Right cardiac atrium (tissue), 5 donors: ENCODE measurements around the gene GPR108. TPM values are rescaled to one million over a fixed set of nuclear protein-coding genes. Genes with fewer than 3 reads are reported as not detected.

Experiments used
- ATAC-seq, 2 donors: fragments of 200-7000 bp; cut with Tn5 transposase; one replicate each; pipeline versions ENCODE4 v1.8.0 to v1.9.1; 2020; ENCODE audit warnings: moderate library complexity in 2 of 2, mild to moderate bottlenecking in 1 of 2
- DNase-seq, 3 donors: peaks; one replicate each; pipeline ENCODE4 v3.0.0-alpha.2; 2020
- H3K27ac ChIP-seq: one replicate; pipeline ENCODE4 v1.5.1; 2013; ENCODE audit warnings: mild to moderate bottlenecking, low read length, control low read depth, moderate library complexity
- H3K27me3 ChIP-seq: one replicate; pipeline ENCODE4 v1.6.1; 2013; ENCODE audit not compliant: control insufficient read depth, insufficient read depth
- H3K4me1 ChIP-seq: one replicate; pipeline ENCODE4 v1.6.1; 2013; ENCODE audit warnings: low read length; ENCODE audit not compliant: control insufficient read depth, insufficient read depth
- H3K4me3 ChIP-seq: one replicate; pipeline ENCODE4 v1.5.1; 2013; ENCODE audit warnings: low read length, control low read depth
- H3K9me3 ChIP-seq: one replicate; pipeline ENCODE4 v1.6.1; 2013; ENCODE audit warnings: low read length; ENCODE audit not compliant: control insufficient read depth
- WGBS: extraction: QIAGEN DNeasy Blood & Tissue Kit; methylation state at CpG from one replicate; pipeline ENCODE4 v1.1.7; 2013; 5-methylcytosine and 5-hydroxymethylcytosine counted together
- intact Hi-C, 4 donors: fragments of 100-400 bp; cut with DNase I; formaldehyde crosslinking; loops; one replicate each; pipeline versions ENCODE4 v1.11.0 to v1.14.0; 2022 to 2023
- polyA plus RNA-seq: library from polyadenylated mRNA; stranded (reverse); fragments of 200-250 nt; gene quantifications from one replicate; pipeline ENCODE4 v1.2.3, GENCODE V29; 2013
- total RNA-seq, 4 donors: library from RNA; stranded (reverse); fragmentation: NEBNext Ultra II Directional; extraction: Animal tissue kit (Norgen Biotek cat#: 25700); gene quantifications; one replicate each; pipeline ENCODE4 v1.2.1, GENCODE V29; 2021
- donor health status: healthy with polysubstance abuse.
- donor health status: DM: no; HTN: yes; CAD: no.
- donor health status: DM: no; HTN: no; CAD: no.
- donor health status: DM: no; HTN: yes; CAD: no; lungs with severe emphysema.
- donor health status: DM: yes; HTN: yes; CAD: no.

The GPR108 gene
- total and polyA plus RNA-seq, 5 donors: 28.2 to 38.4 (median 35.8) TPM

- ATAC-seq: peak; percentile 10 to 40
- peak; percentile 54 to 73 (median 64) for DNase-seq
- WGBS: 74% methylated on average over 21 of the region's 21 CpGs
- Histone ChIP-seq H3K4me1 (no peaks in the 10 kb centered on the region), H3K27ac (no peak overlapping the region), H3K4me3 (peak overlapping the region; percentile 3), H3K27me3 (no peaks in the 10 kb centered on the region), H3K9me3 (no peaks in the 10 kb centered on the region)
- intact Hi-C loops: no loop called here
Measured at GRCh38 chr19:6718741-6719539, 18.4 kb downstream of the GPR108 start.

GRCh38 chr19:6718111-6718740 lies 19.2 kb downstream of the GPR108 start:
- no peak overlapping the region for H3K27ac ChIP-seq
- H3K9me3 ChIP-seq: no peaks in the 10 kb centered on the region
- H3K27me3 ChIP-seq: no peaks in the 10 kb centered on the region
- WGBS: 66% methylated on average over 23 of the region's 23 CpGs
- ATAC-seq (no peak), DNase-seq (peak in 2 of 3 donors; percentile 58 to 60)
- H3K4me1 ChIP-seq: no peaks in the 10 kb centered on the region
- intact Hi-C loops: no loop called here
- H3K4me3 ChIP-seq: no peak overlapping the region

DNA sequence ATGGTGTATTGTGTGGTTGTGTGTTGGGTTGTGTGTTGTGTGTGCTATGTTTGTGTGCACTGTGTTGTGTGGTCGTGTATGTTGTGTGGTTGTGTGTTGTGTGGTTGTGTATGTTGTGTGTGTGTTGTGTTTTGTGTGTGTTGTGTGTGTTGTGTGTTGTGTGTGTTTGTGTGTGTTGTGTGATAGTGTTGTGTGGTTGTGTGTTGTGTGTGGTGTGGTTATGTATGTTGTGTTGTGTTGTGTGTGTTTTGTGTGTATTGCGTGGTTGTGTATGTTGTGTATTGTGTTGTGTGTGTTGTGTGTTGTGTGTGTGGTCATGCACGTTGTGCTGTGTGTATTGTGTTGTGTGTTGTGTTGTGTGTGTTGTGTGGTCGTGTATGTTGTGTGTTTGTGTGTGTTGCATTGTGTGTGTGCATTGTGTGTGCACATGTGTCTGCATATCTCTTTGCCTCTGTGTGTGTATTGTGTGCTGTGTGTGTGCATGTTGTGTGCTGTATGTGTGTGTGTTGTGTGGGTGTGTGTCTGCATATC lies 19.9 kb downstream of the GPR108 start:
- 83% methylated on average over 4 of the region's 4 CpGs for WGBS
- no peaks in the 10 kb centered on the region for H3K9me3 ChIP-seq
- intact Hi-C loops: no loop called here
- H3K4me3 ChIP-seq: no peak overlapping the region
- H3K4me1 ChIP-seq: no peaks in the 10 kb centered on the region
- no peak for ATAC-seq
- no peak for DNase-seq
- H3K27ac ChIP-seq: no peak overlapping the region
- H3K27me3 ChIP-seq: no peaks in the 10 kb centered on the region

DNA sequence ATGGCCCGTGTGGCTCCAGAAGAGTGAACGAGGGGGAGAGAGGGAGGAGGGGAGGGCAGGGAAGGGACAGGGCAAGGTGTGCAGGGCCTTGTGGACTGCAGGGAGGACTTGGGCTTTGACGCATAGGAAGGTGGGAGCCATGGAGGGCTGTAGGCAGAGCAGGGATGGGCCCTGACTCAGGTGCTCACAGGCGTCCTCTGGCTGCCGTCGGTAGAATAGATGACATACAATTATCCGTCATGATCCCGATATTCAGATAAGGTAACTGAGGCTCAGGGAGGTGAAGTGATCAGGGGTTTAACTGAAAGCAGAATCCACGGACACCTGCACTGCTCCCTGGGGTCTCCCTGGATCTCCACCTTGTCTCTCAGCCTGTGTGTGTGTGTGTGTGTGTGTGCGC lies 20.3 kb downstream of the GPR108 start:
- Histone ChIP-seq H3K4me1 (no peaks in the 10 kb centered on the region), H3K27ac (no peak overlapping the region), H3K27me3 (no peaks in the 10 kb centered on the region), H3K4me3 (no peak overlapping the region), H3K9me3 (no peaks in the 10 kb centered on the region)
- WGBS: 76% methylated on average over 10 of the region's 10 CpGs
- intact Hi-C loops: no loop called here
- ATAC-seq: no peak
- peak in 2 of 3 donors; percentile 26 to 31 for DNase-seq

- DNase-seq (no peak), ATAC-seq (no peak)
- Histone ChIP-seq H3K9me3 (no peaks in the 10 kb centered on the region), H3K4me3 (no peak overlapping the region), H3K27me3 (no peaks in the 10 kb centered on the region), H3K4me1 (no peaks in the 10 kb centered on the region), H3K27ac (no peak overlapping the region)
- intact Hi-C loops: no loop called here
- WGBS: 62% methylated on average over 6 of the region's 6 CpGs
Measured at GRCh38 chr19:6716610-6716970, 20.8 kb downstream of the GPR108 start.

- Histone ChIP-seq H3K27ac (no peak overlapping the region), H3K4me3 (no peak overlapping the region), H3K9me3 (no peaks in the 10 kb centered on the region), H3K4me1 (no peaks in the 10 kb centered on the region), H3K27me3 (no peaks in the 10 kb centered on the region)
- intact Hi-C loops: no loop called here
- peak in 1 of 3 donors; percentile 8 for DNase-seq
- no peak for ATAC-seq
- 88% methylated on average over 11 of the region's 11 CpGs for WGBS
Measured at GRCh38 chr19:6714749-6715555, 22.4 kb downstream of the GPR108 start.

GRCh38 chr19:6713773-6714692 lies 23.3 kb downstream of the GPR108 start:
- intact Hi-C loops: no loop called here
- DNase-seq: peak in 2 of 3 donors; percentile 25 to 38
- H3K4me1 ChIP-seq: no peaks in the 10 kb centered on the region
- 66% methylated on average over 24 of the region's 24 CpGs for WGBS
- no peak overlapping the region for H3K27ac ChIP-seq
- H3K4me3 ChIP-seq: no peak overlapping the region
- ATAC-seq: no peak
- no peaks in the 10 kb centered on the region for H3K27me3 ChIP-seq
- H3K9me3 ChIP-seq: no peaks in the 10 kb centered on the region

DNA sequence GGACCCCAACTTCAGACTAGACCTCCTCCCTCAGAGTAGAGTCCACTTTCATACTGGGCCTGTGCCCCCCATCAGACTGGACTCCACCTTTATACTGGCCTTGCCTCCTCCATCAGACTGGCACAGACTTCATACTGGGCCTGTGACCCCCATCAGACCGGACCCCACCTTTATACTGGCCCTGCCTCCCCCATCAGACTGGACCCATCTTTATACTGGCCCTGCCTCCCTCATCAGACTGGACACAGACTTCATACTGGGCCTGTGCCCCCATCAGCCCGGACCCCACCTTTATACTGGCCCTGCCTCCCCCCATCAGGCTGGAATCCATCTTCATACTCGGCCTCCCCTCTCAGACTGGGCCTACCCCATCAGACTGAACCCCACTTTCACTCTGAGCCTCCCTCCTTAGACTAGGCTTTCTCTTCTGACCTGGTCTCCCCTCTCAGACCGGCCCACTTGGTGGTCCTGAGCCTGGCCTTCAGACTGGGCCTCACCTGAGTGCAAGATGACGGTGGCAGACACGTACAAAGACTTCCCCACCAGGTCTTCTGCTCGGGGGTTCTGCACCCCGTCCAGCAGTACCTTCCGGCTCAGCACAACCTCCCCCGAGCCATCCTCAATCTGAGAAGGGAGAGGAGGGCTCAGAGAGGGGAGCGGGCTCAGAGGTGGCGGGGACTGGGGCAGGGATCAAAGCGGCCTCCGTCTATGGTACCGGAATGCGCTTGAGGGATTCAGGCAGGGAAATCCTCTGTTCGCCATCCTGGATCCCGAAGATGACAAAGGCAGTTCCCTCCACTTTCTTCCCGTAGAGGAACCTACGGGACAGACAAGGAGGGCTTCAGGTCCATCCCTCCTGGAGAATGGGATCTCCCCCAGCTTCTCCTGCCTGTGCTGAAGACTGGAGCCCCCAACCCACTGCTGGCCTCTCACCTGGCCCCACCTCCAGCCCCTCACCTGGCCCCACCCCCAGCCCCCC lies 24.4 kb downstream of the GPR108 start:
- no peak for ATAC-seq
- intact Hi-C loops: no loop called here

DNA sequence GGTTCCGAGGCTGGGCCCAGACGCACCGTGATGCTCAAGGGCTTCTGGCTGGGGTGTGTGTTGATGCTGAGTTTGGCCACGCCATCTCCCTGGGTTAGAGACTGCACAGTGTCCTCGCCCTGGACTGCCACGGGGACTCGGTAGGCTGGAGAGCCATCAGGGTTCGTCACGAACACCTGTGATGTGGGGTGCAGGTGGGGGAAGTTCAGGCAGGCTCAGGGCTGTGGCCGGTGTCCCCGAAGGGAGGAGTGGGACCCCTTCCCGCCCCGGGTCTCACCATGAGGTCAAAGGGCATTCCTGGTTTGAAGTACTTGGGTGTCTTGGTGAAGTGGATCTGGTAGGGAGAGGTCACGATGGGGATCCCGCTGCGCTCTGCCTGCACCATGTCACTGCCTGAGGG lies 25.1 kb downstream of the GPR108 start:
- intact Hi-C loops: no loop called here
- DNase-seq (no peak), ATAC-seq (peak; percentile 20 to 25)
- H3K27ac ChIP-seq: no peak overlapping the region
- H3K4me3 ChIP-seq: no peak overlapping the region
- WGBS: 88% methylated on average over 16 of the region's 16 CpGs
- no peaks in the 10 kb centered on the region for H3K9me3 ChIP-seq
- no peaks in the 10 kb centered on the region for H3K4me1 ChIP-seq
- no peaks in the 10 kb centered on the region for H3K27me3 ChIP-seq

More for the DNA sequence above, 24.4 kb downstream of the GPR108 start:
- Histone ChIP-seq H3K9me3 (no peaks in the 10 kb centered on the region), H3K27ac (no peak overlapping the region), H3K4me3 (no peak overlapping the region), H3K4me1 (no peaks in the 10 kb centered on the region), H3K27me3 (no peaks in the 10 kb centered on the region)
- DNase-seq: peak in 1 of 3 donors; percentile 28
- WGBS: 91% methylated on average over 20 of the region's 20 CpGs
